ENCODE measurements around the gene PSMA6. TPM values are rescaled to one million over a fixed set of nuclear protein-coding genes. Genes with fewer than 3 reads are reported as not detected.

The PSMA6 gene
- total and polyA plus RNA-seq, 2 of the 13 experiments (the other 11 are each of a cell fraction or from before 2014, with no cell fraction given): 525 to 1,109 TPM

DNA sequence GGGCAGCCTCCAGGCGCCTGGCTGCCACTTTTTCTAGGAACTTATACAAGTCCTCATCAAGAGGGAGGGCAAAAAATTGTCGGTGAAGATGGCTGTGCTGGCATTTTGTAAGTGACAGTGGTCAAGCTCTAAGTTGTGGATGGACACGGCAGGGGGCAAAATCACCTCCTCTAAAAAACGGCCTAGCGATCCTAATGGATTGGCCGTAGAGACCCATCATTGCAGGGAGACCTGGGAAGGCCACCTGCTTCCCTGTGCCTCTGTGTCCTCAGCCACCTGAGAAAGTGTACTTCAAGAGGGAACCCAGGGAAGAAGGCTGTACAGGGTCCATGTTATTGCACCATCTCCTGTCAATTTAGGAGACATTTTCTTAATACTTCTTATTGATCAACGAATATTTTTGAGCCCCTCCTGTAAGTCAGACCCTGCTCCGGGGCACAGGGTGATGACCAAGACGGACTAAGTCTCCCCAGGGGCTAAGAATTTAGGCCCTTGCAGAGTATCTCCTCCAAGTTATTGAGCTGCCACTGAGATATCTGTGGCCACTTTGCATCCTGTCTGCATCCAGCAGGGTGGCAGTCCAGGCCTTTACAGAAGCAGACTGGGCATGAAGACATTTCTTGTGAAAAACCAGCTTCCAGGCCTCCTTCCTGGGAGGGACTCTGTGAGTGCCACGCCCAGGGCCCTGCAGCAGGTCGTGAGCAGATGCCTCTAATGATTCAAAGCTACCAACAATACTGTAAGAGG, 40.5 kb downstream of the PSMA6 start (continued):
- TF ChIP-seq, protein P1, sequence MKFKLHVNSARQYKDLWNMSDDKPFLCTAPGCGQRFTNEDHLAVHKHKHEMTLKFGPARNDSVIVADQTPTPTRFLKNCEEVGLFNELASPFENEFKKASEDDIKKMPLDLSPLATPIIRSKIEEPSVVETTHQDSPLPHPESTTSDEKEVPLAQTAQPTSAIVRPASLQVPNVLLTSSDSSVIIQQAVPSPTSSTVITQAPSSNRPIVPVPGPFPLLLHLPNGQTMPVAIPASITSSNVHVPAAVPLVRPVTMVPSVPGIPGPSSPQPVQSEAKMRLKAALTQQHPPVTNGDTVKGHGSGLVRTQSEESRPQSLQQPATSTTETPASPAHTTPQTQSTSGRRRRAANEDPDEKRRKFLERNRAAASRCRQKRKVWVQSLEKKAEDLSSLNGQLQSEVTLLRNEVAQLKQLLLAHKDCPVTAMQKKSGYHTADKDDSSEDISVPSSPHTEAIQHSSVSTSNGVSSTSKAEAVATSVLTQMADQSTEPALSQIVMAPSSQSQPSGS (CRISPR knock-in tag; IDR thresholded peaks at IDR 0.05): no peak
- TF ChIP-seq SNAI1 (CRISPR knock-in tag; IDR thresholded peaks at IDR 0.05; ENCODE audit: borderline replicate concordance): no peak
- TF ChIP-seq ZNF563 (CRISPR knock-in tag; IDR thresholded peaks at IDR 0.05): no peak
- TF ChIP-seq, protein P2, sequence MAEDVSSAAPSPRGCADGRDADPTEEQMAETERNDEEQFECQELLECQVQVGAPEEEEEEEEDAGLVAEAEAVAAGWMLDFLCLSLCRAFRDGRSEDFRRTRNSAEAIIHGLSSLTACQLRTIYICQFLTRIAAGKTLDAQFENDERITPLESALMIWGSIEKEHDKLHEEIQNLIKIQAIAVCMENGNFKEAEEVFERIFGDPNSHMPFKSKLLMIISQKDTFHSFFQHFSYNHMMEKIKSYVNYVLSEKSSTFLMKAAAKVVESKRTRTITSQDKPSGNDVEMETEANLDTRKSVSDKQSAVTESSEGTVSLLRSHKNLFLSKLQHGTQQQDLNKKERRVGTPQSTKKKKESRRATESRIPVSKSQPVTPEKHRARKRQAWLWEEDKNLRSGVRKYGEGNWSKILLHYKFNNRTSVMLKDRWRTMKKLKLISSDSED (CRISPR knock-in tag; IDR thresholded peaks at IDR 0.05): no peak
- TF ChIP-seq SATB2 (CRISPR knock-in tag; IDR thresholded peaks at IDR 0.05): no peak
- no peak for TF ChIP-seq ELF3 (CRISPR knock-in tag; IDR thresholded peaks at IDR 0.05)
- no peak for TF ChIP-seq ZNF574 (CRISPR knock-in tag; IDR thresholded peaks at IDR 0.05)
- no peak for TF ChIP-seq MBD4 (IDR thresholded peaks at IDR 0.05; ENCODE audit: borderline replicate concordance, low read length)
- 0 out of 2 replicates have a peak, but pooled peaks have one; percentile 64 for TF ChIP-seq ZNF800 (CRISPR knock-in tag; IDR thresholded peaks at IDR 0.05)
- TF ChIP-seq, protein P3, sequence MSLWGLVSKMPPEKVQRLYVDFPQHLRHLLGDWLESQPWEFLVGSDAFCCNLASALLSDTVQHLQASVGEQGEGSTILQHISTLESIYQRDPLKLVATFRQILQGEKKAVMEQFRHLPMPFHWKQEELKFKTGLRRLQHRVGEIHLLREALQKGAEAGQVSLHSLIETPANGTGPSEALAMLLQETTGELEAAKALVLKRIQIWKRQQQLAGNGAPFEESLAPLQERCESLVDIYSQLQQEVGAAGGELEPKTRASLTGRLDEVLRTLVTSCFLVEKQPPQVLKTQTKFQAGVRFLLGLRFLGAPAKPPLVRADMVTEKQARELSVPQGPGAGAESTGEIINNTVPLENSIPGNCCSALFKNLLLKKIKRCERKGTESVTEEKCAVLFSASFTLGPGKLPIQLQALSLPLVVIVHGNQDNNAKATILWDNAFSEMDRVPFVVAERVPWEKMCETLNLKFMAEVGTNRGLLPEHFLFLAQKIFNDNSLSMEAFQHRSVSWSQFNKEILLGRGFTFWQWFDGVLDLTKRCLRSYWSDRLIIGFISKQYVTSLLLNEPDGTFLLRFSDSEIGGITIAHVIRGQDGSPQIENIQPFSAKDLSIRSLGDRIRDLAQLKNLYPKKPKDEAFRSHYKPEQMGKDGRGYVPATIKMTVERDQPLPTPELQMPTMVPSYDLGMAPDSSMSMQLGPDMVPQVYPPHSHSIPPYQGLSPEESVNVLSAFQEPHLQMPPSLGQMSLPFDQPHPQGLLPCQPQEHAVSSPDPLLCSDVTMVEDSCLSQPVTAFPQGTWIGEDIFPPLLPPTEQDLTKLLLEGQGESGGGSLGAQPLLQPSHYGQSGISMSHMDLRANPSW (CRISPR knock-in tag; IDR thresholded peaks at IDR 0.05; ENCODE audit: borderline replicate concordance): no peak; the same call in 1 of the 2 replicates
- no peak for TF ChIP-seq ZNF160 (CRISPR knock-in tag; IDR thresholded peaks at IDR 0.05)
- 0 out of 2 replicates have a peak, but pooled peaks have one; percentile 90 for TF ChIP-seq NFIB (CRISPR knock-in tag; IDR thresholded peaks at IDR 0.05; ENCODE audit: borderline replicate concordance)
- no peak for TF ChIP-seq ZFP41 (CRISPR knock-in tag; IDR thresholded peaks at IDR 0.05; ENCODE audit: borderline replicate concordance)
- no peak for TF ChIP-seq ZBTB10 (CRISPR knock-in tag; IDR thresholded peaks at IDR 0.05; ENCODE audit: borderline replicate concordance)
